ENCODE data around the gene TTC31. TPM values are rescaled to one million over a fixed set of nuclear protein-coding genes. Genes with fewer than 3 reads are reported as not detected.
"Not testable (repeated sequence)": the region's sequence is repeated elsewhere in the genome, so short reads cannot be mapped to it uniquely, and the experiment has no call there.

The TTC31 gene
- total and polyA plus RNA-seq, 9 donors: 12.2 to 25.7 (median 19.8) TPM

- H3K27ac ChIP-seq (ENCODE audit: low read length); DNase-seq; H3K4me3 ChIP-seq (ENCODE audit: low read length); H3K9me3 ChIP-seq (replicated peaks; ENCODE audit: control insufficient read depth, low read depth, low read length); H3K27me3 ChIP-seq (ENCODE audit: control insufficient read depth, insufficient read depth, low read length): not testable (repeated sequence)
- 95% methylated on average over 4 of the region's 12 CpGs for WGBS (ENCODE audit: insufficient coverage)
- H3K4me1 ChIP-seq (ENCODE audit: control insufficient read depth, insufficient read depth, low read length): peaks cover 11% of the 10 kb centered on the region
- peaks cover 17% of the 10 kb centered on the region for H3K36me3 ChIP-seq (ENCODE audit: control insufficient read depth, insufficient read depth, low read length)
Measured at GRCh38 chr2:74470742-74471141, 12.1 kb upstream of the TTC31 start.

GRCh38 chr2:74471332-74472065 lies 11.4 kb upstream of the TTC31 start:
- Histone ChIP-seq H3K9me3 (replicated peaks; ENCODE audit: control insufficient read depth, low read depth, low read length) (no peaks in the 10 kb centered on the region), H3K27ac (ENCODE audit: low read length) (peak overlapping the region; percentile 86), H3K27me3 (ENCODE audit: control insufficient read depth, insufficient read depth, low read length) (no peaks in the 10 kb centered on the region), H3K4me3 (ENCODE audit: low read length) (peak overlapping the region; percentile 51), H3K4me1 (ENCODE audit: control insufficient read depth, insufficient read depth, low read length) (peaks cover 11% of the 10 kb centered on the region), H3K36me3 (ENCODE audit: control insufficient read depth, insufficient read depth, low read length) (peaks cover 22% of the 10 kb centered on the region)
- 45% methylated on average over 4 of the region's 16 CpGs for WGBS (ENCODE audit: insufficient coverage)
- DNase-seq: no peak

GRCh38 chr2:74472086-74472944 lies 10.6 kb upstream of the TTC31 start, which contains the start of gene MRPL53:
Gene MRPL53 (minus strand): TSS chr2:74472680. CDS start chr2:74472660, 20 bp downstream.
- peak; percentile 98 for DNase-seq
- Histone ChIP-seq H3K36me3 (ENCODE audit: control insufficient read depth, insufficient read depth, low read length) (peaks cover 29% of the 10 kb centered on the region), H3K4me3 (ENCODE audit: low read length) (peak within 1 kb of the TSS; percentile 51), H3K27ac (ENCODE audit: low read length) (peak within 1 kb of the TSS; percentile 86), H3K9me3 (replicated peaks; ENCODE audit: control insufficient read depth, low read depth, low read length) (no peaks in the 10 kb centered on the region), H3K27me3 (ENCODE audit: control insufficient read depth, insufficient read depth, low read length) (no peaks in the 10 kb centered on the region), H3K4me1 (ENCODE audit: control insufficient read depth, insufficient read depth, low read length) (peaks cover 11% of the 10 kb centered on the region)
- 0% methylated on average over 62 of the region's 66 CpGs for WGBS (ENCODE audit: insufficient coverage)

- Histone ChIP-seq H3K4me3 (ENCODE audit: low read length) (peak overlapping the region; percentile 51), H3K27me3 (ENCODE audit: control insufficient read depth, insufficient read depth, low read length) (no peaks in the 10 kb centered on the region), H3K27ac (ENCODE audit: low read length) (peak overlapping the region; percentile 86), H3K9me3 (replicated peaks; ENCODE audit: control insufficient read depth, low read depth, low read length) (no peaks in the 10 kb centered on the region), H3K4me1 (ENCODE audit: control insufficient read depth, insufficient read depth, low read length) (peaks cover 11% of the 10 kb centered on the region), H3K36me3 (ENCODE audit: control insufficient read depth, insufficient read depth, low read length) (peaks cover 34% of the 10 kb centered on the region)
- DNase-seq: no peak
- WGBS (ENCODE audit: insufficient coverage): 0% methylated on average over 3 of the region's 7 CpGs
Measured at GRCh38 chr2:74472945-74473258, 10.0 kb upstream of the TTC31 start.

GRCh38 chr2:74474481-74474880 lies 8.4 kb upstream of the TTC31 start:
- Histone ChIP-seq H3K27ac (ENCODE audit: low read length) (no peak overlapping the region), H3K4me3 (ENCODE audit: low read length) (no peak overlapping the region), H3K27me3 (ENCODE audit: control insufficient read depth, insufficient read depth, low read length) (no peaks in the 10 kb centered on the region), H3K9me3 (replicated peaks; ENCODE audit: control insufficient read depth, low read depth, low read length) (no peaks in the 10 kb centered on the region), H3K4me1 (ENCODE audit: control insufficient read depth, insufficient read depth, low read length) (peaks cover 11% of the 10 kb centered on the region), H3K36me3 (ENCODE audit: control insufficient read depth, insufficient read depth, low read length) (peaks cover 38% of the 10 kb centered on the region)
- 91% methylated on average over 6 of the region's 6 CpGs for WGBS (ENCODE audit: insufficient coverage)
- no peak for DNase-seq

- no peaks in the 10 kb centered on the region for H3K27me3 ChIP-seq (ENCODE audit: control insufficient read depth, insufficient read depth, low read length)
- no peak for DNase-seq
- H3K9me3 ChIP-seq (replicated peaks; ENCODE audit: control insufficient read depth, low read depth, low read length): no peaks in the 10 kb centered on the region
- WGBS (ENCODE audit: insufficient coverage): 78% methylated on average over 5 of the region's 5 CpGs
- no peak overlapping the region for H3K4me3 ChIP-seq (ENCODE audit: low read length)
- peaks cover 11% of the 10 kb centered on the region for H3K4me1 ChIP-seq (ENCODE audit: control insufficient read depth, insufficient read depth, low read length)
- H3K27ac ChIP-seq (ENCODE audit: low read length): no peak overlapping the region
- H3K36me3 ChIP-seq (ENCODE audit: control insufficient read depth, insufficient read depth, low read length): peaks cover 39% of the 10 kb centered on the region
Measured at GRCh38 chr2:74474899-74475298, 8.0 kb upstream of the TTC31 start.

- Histone ChIP-seq H3K9me3 (replicated peaks; ENCODE audit: control insufficient read depth, low read depth, low read length) (no peaks in the 10 kb centered on the region), H3K27ac (ENCODE audit: low read length) (no peak overlapping the region), H3K4me1 (ENCODE audit: control insufficient read depth, insufficient read depth, low read length) (peaks cover 24% of the 10 kb centered on the region), H3K27me3 (ENCODE audit: control insufficient read depth, insufficient read depth, low read length) (no peaks in the 10 kb centered on the region), H3K4me3 (ENCODE audit: low read length) (peak overlapping the region; percentile 86), H3K36me3 (ENCODE audit: control insufficient read depth, insufficient read depth, low read length) (peaks cover 35% of the 10 kb centered on the region)
- no CpG with 5 or more reads among the region's 3 CpGs for WGBS (ENCODE audit: insufficient coverage)
- DNase-seq: no peak
Measured at GRCh38 chr2:74481431-74481830, 1.4 kb upstream of the TTC31 start.

- H3K27ac ChIP-seq (ENCODE audit: low read length): peak overlapping the region; percentile 96
- peaks cover 24% of the 10 kb centered on the region for H3K4me1 ChIP-seq (ENCODE audit: control insufficient read depth, insufficient read depth, low read length)
- no peaks in the 10 kb centered on the region for H3K27me3 ChIP-seq (ENCODE audit: control insufficient read depth, insufficient read depth, low read length)
- no peaks in the 10 kb centered on the region for H3K9me3 ChIP-seq (replicated peaks; ENCODE audit: control insufficient read depth, low read depth, low read length)
- H3K4me3 ChIP-seq (ENCODE audit: low read length): peak overlapping the region; percentile 86
- peaks cover 29% of the 10 kb centered on the region for H3K36me3 ChIP-seq (ENCODE audit: control insufficient read depth, insufficient read depth, low read length)
- no peak for DNase-seq
- WGBS (ENCODE audit: insufficient coverage): under 1% methylated on average over 69 of the region's 80 CpGs
Measured at GRCh38 chr2:74481961-74482800, 700 bp upstream of the TTC31 start.

- peaks cover 27% of the 10 kb centered on the region for H3K36me3 ChIP-seq (ENCODE audit: control insufficient read depth, insufficient read depth, low read length)
- H3K27me3 ChIP-seq (ENCODE audit: control insufficient read depth, insufficient read depth, low read length); H3K27ac ChIP-seq (ENCODE audit: low read length); DNase-seq; H3K9me3 ChIP-seq (replicated peaks; ENCODE audit: control insufficient read depth, low read depth, low read length): not testable (repeated sequence)
- peaks cover 24% of the 10 kb centered on the region for H3K4me1 ChIP-seq (ENCODE audit: control insufficient read depth, insufficient read depth, low read length)
- peak overlapping the region; percentile 86 for H3K4me3 ChIP-seq (ENCODE audit: low read length)
- 76% methylated on average over 16 of the region's 19 CpGs for WGBS (ENCODE audit: insufficient coverage)
Measured at GRCh38 chr2:74483675-74484164, 839 bp downstream of the TTC31 start.

Measured in muscle of leg (tissue), 11 donors.